Liver (tissue), 9 donors: ENCODE data around the gene KIRREL1. TPM values are rescaled to one million over a fixed set of nuclear protein-coding genes. Genes with fewer than 3 reads are reported as not detected.

ENCODE experiments used
- DNase-seq: peaks from one replicate; pipeline ENCODE4 v3.0.0-alpha.2; 2017; ENCODE audit warnings: low spot score
- H3K27ac ChIP-seq, 2 donors: one replicate each; pipeline ENCODE4 v1.7.0; 2013; ENCODE audit warnings: inconsistent platforms in 2 of 2, low read length in 2 of 2, control low read depth in 1 of 2, low read depth in 1 of 2, mild to moderate bottlenecking in 1 of 2
- H3K27me3 ChIP-seq, 4 donors: one replicate each; pipeline versions ENCODE4 v1.6.1 to v1.7.0; 2013; ENCODE audit warnings: low read length in 3 of 4, inconsistent platforms in 1 of 4, mild to moderate bottlenecking in 1 of 4, moderate library complexity in 1 of 4; ENCODE audit not compliant: control insufficient read depth in 4 of 4, insufficient read depth in 4 of 4
- H3K36me3 ChIP-seq, 4 donors: one replicate each; pipeline versions ENCODE4 v1.6.1 to v1.7.0; 2013; ENCODE audit warnings: low read length in 3 of 4, mild to moderate bottlenecking in 3 of 4, low read depth in 1 of 4, moderate library complexity in 1 of 4; ENCODE audit not compliant: control insufficient read depth in 4 of 4, insufficient read depth in 3 of 4
- H3K4me1 ChIP-seq, 4 donors: one replicate each; pipeline versions ENCODE4 v1.6.1 to v1.7.0; 2013; ENCODE audit warnings: low read length in 3 of 4, mild to moderate bottlenecking in 3 of 4, moderate library complexity in 1 of 4; ENCODE audit not compliant: control insufficient read depth in 4 of 4, insufficient read depth in 4 of 4
- H3K4me3 ChIP-seq, 3 donors: one replicate each; pipeline versions ENCODE4 v1.6.1 to v1.7.0; 2013; ENCODE audit warnings: low read length in 3 of 3, control low read depth in 1 of 3, low read depth in 1 of 3, mild to moderate bottlenecking in 1 of 3
- H3K9ac ChIP-seq, 2 donors: one replicate each; pipeline ENCODE4 v1.7.0; 2013; ENCODE audit warnings: low read length in 2 of 2, mild to moderate bottlenecking in 2 of 2, moderate library complexity in 2 of 2, control low read depth in 1 of 2, low read depth in 1 of 2
- H3K9me3 ChIP-seq, 4 donors: one replicate each; pipeline versions ENCODE4 v1.6.1 to v1.7.0; 2013; ENCODE audit warnings: low read length in 3 of 4; ENCODE audit not compliant: control insufficient read depth in 4 of 4
- ATF3 ChIP-seq: IDR thresholded peaks from 2 replicates; pipeline ENCODE4 v1.6.1; 2016; ENCODE audit warnings: antibody characterized with exemption
- CTCF ChIP-seq: fragments of 150-350 bp; IDR thresholded peaks from 2 replicates; pipeline ENCODE4 v1.5.1; 2017; ENCODE audit warnings: improper control_type of control experiment, low read depth, low read length; ENCODE audit not compliant: missing input control
- EGR1 ChIP-seq, 2 donors: IDR thresholded peaks; 2 replicates each; pipeline ENCODE4 v1.6.1; 2016 to 2018; ENCODE audit warnings: antibody characterized with exemption in 2 of 2, low read depth in 2 of 2
- FOXA1 ChIP-seq: IDR thresholded peaks from 2 replicates; pipeline ENCODE4 v1.6.1; 2016; ENCODE audit warnings: antibody characterized with exemption
- FOXA2 ChIP-seq: IDR thresholded peaks from 2 replicates; pipeline ENCODE4 v1.6.1; 2016; ENCODE audit warnings: antibody characterized with exemption
- GABPA ChIP-seq, 2 donors: IDR thresholded peaks in 1 of 2; conservative IDR thresholded peaks in 1 of 2; 2 replicates each; pipeline ENCODE4 v1.6.1; 2016; ENCODE audit warnings: antibody characterized with exemption in 2 of 2, mild to moderate bottlenecking in 1 of 2, moderate library complexity in 1 of 2
- JUND ChIP-seq, 2 donors: IDR thresholded peaks; 2 replicates each; pipeline ENCODE4 v1.6.1; 2016; ENCODE audit warnings: antibody characterized with exemption in 2 of 2
- MAX ChIP-seq: IDR thresholded peaks from 2 replicates; pipeline ENCODE4 v1.6.1; 2016; ENCODE audit warnings: antibody characterized with exemption
- NR2F2 ChIP-seq: IDR thresholded peaks from 2 replicates; pipeline ENCODE4 v1.6.1; 2016; ENCODE audit warnings: antibody characterized with exemption
- RAD21 ChIP-seq, 2 donors: IDR thresholded peaks; 2 replicates each; pipeline ENCODE4 v1.6.1; 2016; ENCODE audit warnings: antibody characterized with exemption in 2 of 2, mild to moderate bottlenecking in 2 of 2
- REST ChIP-seq: IDR thresholded peaks from 2 replicates; pipeline ENCODE4 v1.6.1; 2016; ENCODE audit warnings: antibody characterized with exemption, mild to moderate bottlenecking
- RXRA ChIP-seq, 2 donors: IDR thresholded peaks; 2 replicates each; pipeline ENCODE4 v1.6.1; 2017 to 2018; ENCODE audit warnings: antibody characterized with exemption in 2 of 2, mild to moderate bottlenecking in 1 of 2
- SP1 ChIP-seq: IDR thresholded peaks from 2 replicates; pipeline ENCODE4 v1.6.1; 2018; ENCODE audit warnings: antibody characterized with exemption, mild to moderate bottlenecking
- TAF1 ChIP-seq: conservative IDR thresholded peaks from 2 replicates; pipeline ENCODE4 v1.6.1; 2016; ENCODE audit warnings: antibody characterized with exemption, mild to moderate bottlenecking
- YY1 ChIP-seq: IDR thresholded peaks from 2 replicates; pipeline ENCODE4 v1.6.1; 2016; ENCODE audit warnings: antibody characterized with exemption, mild to moderate bottlenecking
- WGBS: extraction: QIAGEN DNeasy Blood & Tissue Kit; methylation state at CpG from one replicate; pipeline ENCODE4 v1.1.7; 2013; 5-methylcytosine and 5-hydroxymethylcytosine counted together
- polyA plus RNA-seq, 2 donors: library from polyadenylated mRNA; stranded (reverse) in 1 of 2; unstranded in 1 of 2; fragments of 200-250 nt in 1 of 2; fragments of >200 nt in 1 of 2; fragmentation: Nextera tagmentation in 1 of 2; extraction: Ambion mirVana in 1 of 2; gene quantifications; one replicate each; pipeline versions ENCODE4 v1.2.1 to v1.2.3, GENCODE V29; 2013 to 2015
- total RNA-seq, 2 donors: library from RNA; depleted of rRNA; stranded (reverse); fragments of >200 nt; gene quantifications; one replicate each; pipeline ENCODE4 v1.2.3, GENCODE V29; 2014
- donor health status: healthy.
- donor health status: healthy.
- donor health status: healthy.
- donor health status: healthy.
- donor health status: healthy.

KIRREL1 gene
- total and polyA plus RNA-seq, 4 donors = 0.82 to 6.0 (median 3.1) TPM

- H3K9me3 ChIP-seq = no peaks in the 10 kb centered on the region
- no peak for DNase-seq
- 77% methylated on average over 4 of the region's 4 CpGs for WGBS
- no peaks in the 10 kb centered on the region for H3K36me3 ChIP-seq
- no peak overlapping the region for H3K27ac ChIP-seq
- H3K27me3 ChIP-seq = no peaks in the 10 kb centered on the region
- no peak overlapping the region for H3K9ac ChIP-seq
- no peak for TF ChIP-seq CTCF
- TF ChIP-seq FOXA1 = no peak
- TF ChIP-seq GABPA (IDR thresholded peaks at IDR 0.05 in 1 of 2, conservative IDR thresholded peaks at IDR 0.05 in 1 of 2) = no peak
- TF ChIP-seq FOXA2 = no peak
- no peak for TF ChIP-seq RXRA (IDR thresholded peaks at IDR 0.05)
- no peaks in the 10 kb centered on the region for H3K4me1 ChIP-seq
- no peak overlapping the region for H3K4me3 ChIP-seq
Observed at GRCh38 chr1:158078569-158079080, 85.2 kb downstream of the KIRREL1 start.

- Histone ChIP-seq H3K4me3 (no peak overlapping the region), H3K9ac (no peak overlapping the region), H3K27ac (no peak overlapping the region), H3K36me3 (no peaks in the 10 kb centered on the region), H3K27me3 (no peaks in the 10 kb centered on the region), H3K4me1 (no peaks in the 10 kb centered on the region), H3K9me3 (no peaks in the 10 kb centered on the region)
- WGBS = 91% methylated on average over 3 of the region's 3 CpGs
- TF ChIP-seq REST = no peak
- TF ChIP-seq NR2F2 = no peak
- no peak for TF ChIP-seq ATF3
- TF ChIP-seq TAF1 = no peak
- no peak for TF ChIP-seq SP1
- TF ChIP-seq RAD21 (IDR thresholded peaks at IDR 0.05) = no peak
- TF ChIP-seq MAX = no peak
- no peak for TF ChIP-seq EGR1 (IDR thresholded peaks at IDR 0.05; ENCODE audit: low read depth in 2 of 2)
- TF ChIP-seq YY1 = no peak
- no peak for TF ChIP-seq FOXA2
- TF ChIP-seq JUND (IDR thresholded peaks at IDR 0.05) = no peak
- TF ChIP-seq FOXA1 = no peak
- TF ChIP-seq GABPA (IDR thresholded peaks at IDR 0.05 in 1 of 2, conservative IDR thresholded peaks at IDR 0.05 in 1 of 2) = no peak
- DNase-seq = no peak
Observed at GRCh38 chr1:158080066-158080465, 86.6 kb downstream of the KIRREL1 start.
